SK-N-MC (cell line): ENCODE measurements around the gene ZMIZ1.

ENCODE experiments used
- EZH2 ChIP-seq: fragments of 200-600 bp; sonication (generic); IDR thresholded peaks from one replicate; pipeline ENCODE4 v1.6.1; 2017; ENCODE audit warnings: antibody characterized with exemption
- POLR2AphosphoS5 ChIP-seq: IDR thresholded peaks from 2 replicates; pipeline ENCODE4 v1.6.1; 2012; ENCODE audit warnings: mild to moderate bottlenecking, low read depth, low read length, borderline replicate concordance

GRCh38 chr10:79350407-79351154, 281.8 kb downstream of the ZMIZ1 start:
- TF ChIP-seq POLR2AphosphoS5 (no peak), EZH2 (no peak)
